ENCODE data around the gene AHDC1.
A peak's percentile ranks its signal among the peaks of the same experiment; 100 is the strongest.

The AHDC1 gene

DNA sequence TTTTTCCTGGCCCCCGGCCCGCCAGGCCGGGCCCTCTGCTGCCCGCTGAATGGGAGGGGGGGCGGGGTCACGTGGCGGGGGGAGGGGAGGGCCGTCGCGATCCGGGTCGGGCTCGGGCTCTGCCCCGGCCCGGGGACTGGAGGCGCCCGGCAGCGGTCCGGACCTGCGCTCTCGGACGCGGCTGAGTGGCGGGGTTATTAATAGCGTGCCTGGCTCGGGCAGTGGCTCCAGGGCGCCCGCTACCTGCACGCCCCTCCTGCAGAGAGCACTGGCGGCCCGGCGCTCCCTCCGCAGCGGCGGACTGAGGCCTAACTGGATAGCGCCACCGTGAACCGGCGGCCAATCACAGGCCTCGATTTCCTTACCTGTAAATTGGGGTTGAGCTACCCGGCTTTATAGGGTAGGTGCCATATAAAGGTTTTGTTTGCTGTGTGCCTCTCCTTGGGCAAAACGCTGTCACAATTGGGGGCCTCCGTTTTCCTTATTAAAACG is 28.1 kb downstream of the AHDC1 start:
- DNase-seq = no peak

DNA sequence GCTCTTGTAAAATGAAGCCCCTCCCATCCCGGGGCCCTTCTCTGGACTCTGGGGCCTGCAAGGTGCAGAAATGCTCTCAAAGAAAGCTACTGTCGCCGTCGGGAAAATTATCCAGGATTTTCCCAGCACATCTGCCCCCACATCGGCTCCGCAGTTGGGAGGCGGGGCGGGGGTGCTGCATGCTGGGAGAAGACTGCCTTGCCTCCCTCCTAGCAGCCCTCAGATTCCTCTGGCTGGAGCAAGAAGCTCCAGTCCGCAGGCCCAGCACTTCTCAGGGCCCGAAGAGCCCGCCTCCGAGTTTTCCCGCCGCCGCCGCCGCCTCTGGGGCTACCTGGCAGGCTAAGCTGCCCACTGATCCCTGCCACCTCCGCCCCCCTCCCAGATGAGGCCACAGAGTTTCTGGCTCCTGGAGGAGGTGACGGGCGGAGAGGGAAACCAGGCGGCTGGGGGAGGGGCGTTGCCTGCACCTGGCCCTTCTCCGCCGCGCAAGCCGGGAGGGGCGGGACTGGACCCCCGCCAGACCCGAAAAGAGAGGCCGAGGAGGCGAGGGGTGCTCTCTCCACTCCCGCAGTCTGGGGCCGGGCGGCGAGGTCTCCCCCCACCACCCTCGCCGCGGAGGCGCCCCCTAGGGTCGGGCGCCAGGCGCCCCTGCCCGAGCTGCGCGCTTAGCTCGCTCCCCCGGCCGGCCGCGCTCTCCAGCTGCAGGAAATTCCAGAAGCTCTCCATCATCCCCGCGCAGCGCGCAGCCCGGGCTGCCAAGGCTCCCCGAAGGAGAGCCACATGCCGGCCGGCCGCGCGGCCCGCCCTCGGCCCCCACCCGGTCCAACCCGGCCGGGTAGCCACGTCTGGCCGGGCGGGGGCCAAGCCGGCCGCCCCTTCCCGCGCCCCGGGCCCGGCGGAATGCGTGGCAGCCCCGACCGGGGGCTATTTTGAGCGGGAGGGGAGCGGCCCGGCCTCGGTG is 28.8 kb downstream of the AHDC1 start:
- DNase-seq = peak; percentile 26

GRCh38 chr1:27574001-27574781 is 29.8 kb downstream of the AHDC1 start:
- DNase-seq = no peak

- DNase-seq = no peak
These were observed 31.1 kb downstream of the AHDC1 start for GRCh38 chr1:27572679-27573426.

DNA sequence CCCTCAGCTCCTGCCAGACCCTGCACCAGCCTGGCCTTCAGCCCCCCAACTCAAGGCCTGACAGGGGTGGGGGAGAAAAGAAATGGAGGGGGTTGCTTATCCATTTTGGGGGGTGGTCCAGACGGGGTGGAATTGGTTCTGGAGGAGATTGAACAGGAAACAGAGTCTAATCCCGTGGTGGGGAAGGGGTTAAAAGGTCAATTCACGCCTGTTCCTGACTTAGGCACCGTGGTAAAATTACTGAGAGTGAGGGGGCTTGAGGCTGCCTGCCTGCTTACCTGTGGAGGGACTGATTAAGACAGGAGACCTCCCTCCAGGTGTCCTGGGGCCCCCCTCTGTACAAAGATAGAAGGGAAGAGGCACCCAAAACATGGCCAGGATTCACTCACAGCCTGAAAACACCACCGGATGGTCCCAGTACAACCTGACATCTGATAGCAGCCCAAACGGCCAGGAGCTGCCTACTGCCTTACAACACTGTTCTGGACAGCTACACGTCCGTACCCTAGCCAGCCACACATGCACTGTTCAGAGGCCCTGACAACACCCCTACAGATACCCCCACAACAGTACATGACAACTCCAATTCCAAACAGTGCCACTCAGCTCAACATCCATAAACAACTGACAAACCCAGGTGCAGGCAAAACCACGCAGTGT is 31.8 kb downstream of the AHDC1 start:
- no peak for DNase-seq

DNA sequence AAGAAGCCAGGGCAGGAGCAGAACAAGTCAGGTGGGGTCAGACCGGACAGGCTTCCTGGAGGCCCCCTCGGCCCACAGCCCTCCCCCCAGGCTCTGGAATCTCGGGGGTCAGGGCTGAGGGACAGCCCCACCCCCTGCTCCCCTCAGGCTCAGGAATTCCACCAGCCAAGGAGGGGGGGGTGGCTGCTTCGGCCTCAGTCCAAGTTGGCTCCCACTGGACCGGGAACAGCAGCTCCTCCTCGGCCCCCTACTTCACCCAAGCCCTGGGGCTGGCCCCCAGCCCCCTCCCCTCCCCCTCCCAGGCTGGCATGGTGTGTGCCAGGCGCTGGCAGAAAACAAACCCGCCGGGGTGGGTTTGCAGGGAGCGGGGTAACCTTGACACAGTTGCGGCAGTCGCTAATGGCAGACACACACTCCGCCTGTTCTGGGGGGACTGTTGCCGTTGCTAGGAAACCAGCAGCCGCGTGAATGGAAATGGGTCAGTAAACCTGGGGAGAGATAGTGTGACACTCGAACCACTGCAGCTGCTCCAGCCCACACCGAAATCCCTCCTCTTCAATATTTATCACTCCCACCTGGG is 32.4 kb downstream of the AHDC1 start:
- DNase-seq = no peak

DNA sequence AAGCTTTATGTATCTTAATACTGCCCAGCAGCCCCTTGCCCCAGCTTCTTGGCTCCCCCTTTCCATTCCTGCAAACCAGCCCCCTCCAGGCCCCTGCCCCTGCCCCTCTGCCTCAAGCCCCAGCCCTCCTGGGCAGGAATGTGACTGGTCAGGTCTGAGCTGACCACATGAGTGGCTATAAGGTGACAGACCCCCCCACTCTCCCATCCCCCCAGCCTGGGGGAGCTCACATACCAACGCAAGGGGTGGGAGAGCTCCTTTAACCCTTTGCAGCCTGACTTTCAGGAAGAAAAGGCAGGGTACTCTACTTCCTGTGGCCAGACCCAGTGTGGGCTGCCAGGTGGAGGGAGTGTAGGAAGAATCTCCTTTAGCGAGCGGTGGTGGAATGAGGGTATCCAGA is 33.2 kb downstream of the AHDC1 start:
- no peak for DNase-seq

GRCh38 chr1:27570356-27570755 is 33.6 kb downstream of the AHDC1 start:
- DNase-seq = no peak

DNA sequence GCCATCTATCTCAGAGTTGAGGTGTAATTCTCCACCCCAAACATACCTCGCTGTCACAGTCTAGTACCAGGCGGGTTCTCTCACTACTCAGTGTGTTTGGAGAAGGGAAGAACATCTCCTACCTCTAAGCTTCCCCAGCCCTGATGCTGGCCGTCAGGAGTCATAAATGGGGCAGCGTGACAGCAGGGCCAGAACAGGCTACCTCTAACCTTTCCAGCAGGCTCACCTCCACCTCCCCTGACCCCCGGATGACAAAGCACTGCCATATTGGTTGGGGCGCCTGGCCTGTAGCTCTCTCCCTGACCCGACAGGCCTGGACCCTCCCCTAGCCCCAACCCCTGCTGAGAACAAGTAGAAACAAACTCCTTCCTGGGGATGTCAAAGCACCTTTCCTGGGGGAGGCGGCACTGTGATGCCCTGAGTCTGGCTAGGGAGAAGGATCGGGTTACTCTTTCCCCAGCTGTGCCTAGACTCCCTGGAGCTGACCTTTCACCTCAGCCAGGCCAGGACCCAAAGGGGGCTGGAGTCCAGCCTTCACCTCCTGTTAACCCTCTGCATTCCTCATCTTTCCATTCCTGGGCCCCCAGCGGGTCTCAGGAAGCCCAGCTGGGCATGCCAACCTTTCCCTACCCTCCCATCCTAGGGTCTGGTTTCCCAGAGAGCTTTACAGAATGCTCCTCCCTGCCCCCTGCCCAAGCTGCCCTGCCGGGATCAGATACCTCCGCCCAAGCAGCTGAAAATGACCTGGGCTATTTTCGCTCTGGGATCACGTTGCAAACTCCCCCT is 34.2 kb downstream of the AHDC1 start:
- DNase-seq = no peak

GRCh38 chr1:27569088-27569460 is 34.9 kb downstream of the AHDC1 start:
- DNase-seq = no peak

DNA sequence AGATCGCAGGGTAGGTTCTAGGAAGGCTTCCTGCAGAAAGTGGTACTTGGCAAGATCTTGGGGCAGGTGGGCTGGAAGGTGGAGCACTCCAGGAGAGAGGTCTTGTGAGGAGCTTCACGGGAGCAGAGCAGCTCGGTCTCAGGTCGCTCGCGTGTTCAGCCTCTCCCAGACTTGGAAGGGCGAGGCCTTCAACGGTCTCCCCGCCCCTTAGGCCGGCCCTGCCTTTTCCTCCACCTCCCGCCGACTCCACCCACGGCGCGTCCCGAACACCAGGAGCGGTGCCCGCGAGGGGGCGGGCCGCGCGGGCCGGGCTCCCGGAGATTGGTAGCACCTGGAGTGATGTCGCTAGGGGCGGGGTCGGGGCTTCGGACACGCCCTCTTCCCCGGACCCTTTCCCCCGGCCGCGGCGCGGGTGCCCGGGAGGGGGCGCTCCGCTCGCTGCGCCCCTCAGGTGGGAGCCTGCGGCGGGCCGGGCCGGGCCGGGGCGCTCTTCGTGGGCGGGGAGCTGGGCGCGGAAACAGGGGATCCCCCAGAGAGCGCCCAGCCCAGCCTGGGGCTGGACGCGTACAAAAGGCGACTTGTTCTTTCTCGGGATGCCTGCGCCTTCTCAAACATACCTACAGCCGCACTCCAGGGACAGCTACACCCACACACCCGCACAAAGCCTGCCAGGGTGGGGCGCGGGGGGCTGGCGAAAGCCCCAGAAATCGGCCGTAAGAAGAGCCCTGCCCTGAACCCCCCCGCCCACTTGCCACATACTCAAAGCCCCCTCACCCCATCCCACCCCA is 35.5 kb downstream of the AHDC1 start:
- peak; percentile 90 for DNase-seq

DNA sequence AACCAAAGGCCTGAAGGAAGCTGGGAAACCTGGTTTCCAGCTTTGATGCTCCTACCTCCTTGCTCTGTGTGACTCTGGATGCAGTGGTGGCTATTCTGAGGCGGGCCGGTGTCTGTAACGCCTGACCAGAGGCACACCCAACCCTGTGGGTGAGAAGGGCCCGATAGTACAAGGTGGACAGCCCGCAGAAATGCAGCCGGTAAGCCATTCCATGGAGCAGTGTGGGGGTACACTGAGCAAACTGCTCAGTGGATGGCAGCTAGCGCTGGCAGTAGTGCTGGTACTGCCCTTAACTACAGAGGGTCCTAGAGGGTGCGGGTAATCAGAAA is 36.0 kb downstream of the AHDC1 start:
- no peak for DNase-seq

DNA sequence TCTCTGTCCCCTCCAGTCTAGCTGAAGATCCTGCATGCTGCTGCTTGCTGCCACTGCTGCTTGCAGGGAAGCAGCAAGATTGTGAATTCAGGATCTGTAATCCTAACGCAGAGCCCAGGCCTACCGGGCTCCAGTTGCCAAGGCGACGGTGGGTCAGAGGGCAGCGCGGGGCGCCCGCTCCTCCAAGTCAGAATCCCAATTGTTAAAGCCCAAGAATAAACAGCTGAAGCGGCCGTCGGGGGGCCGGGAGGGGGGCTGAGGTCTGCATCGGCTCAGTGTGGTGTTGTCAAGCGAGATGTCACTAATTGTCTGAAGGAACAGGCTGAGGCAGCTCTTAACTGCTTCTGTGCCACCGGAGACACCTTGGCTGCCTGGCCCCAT is 36.8 kb downstream of the AHDC1 start:
- no peak for DNase-seq

GRCh38 chr1:27566462-27567145 is 37.3 kb downstream of the AHDC1 start:
- no peak for DNase-seq

DNA sequence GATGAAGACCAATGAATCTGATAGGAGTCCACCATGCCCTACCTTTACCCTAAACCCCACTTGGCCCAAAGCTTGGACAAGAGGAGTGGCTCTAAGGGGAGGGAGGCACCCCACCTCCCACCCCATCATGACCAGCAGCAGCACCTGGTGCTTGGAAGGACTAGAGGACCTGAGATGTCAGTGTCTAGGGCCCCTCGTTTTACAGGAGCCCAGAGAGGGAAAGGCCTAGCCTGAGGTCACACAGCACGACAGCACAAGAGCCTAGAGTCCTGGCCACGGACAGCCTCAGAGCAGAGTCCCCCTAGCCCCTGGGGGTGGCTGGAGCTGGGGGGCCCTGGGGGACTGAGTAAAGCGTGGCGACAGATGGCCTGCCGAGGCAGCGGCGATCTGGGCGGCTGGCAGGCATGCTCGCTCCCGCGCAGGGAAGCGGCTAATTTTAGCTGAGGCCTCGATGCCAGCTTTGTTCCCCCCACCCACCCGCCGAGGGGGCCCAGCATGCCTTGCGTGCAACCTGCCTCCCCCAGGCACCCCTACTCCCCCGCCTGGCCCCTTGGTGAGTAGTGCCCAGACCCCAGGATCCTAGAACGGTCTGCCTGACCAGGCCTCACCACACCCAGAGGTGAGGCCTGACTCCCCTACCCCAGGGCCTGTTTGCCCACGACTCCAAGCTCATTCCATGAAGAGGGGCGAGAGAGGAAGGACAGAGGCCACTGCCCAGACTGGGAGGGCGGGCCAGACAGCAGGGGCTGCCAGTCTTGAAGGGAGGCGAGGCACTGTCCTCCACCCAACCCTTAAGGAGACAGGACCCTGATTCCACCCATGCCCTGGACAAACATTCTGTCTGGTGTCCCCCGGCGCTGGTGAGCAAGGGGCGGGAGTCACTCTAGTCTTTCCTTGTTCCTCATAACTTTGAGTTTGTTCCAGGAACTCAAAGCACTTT is 39.0 kb downstream of the AHDC1 start:
- DNase-seq = no peak

- no peak for DNase-seq
These were observed 40.1 kb downstream of the AHDC1 start for GRCh38 chr1:27563591-27564471.

- no peak for DNase-seq
These were observed 40.7 kb downstream of the AHDC1 start for GRCh38 chr1:27563341-27563590.

All from NCI-H1048 (cell line).